ENCODE measurements around the gene ABCA8.

ABCA8 gene

DNA sequence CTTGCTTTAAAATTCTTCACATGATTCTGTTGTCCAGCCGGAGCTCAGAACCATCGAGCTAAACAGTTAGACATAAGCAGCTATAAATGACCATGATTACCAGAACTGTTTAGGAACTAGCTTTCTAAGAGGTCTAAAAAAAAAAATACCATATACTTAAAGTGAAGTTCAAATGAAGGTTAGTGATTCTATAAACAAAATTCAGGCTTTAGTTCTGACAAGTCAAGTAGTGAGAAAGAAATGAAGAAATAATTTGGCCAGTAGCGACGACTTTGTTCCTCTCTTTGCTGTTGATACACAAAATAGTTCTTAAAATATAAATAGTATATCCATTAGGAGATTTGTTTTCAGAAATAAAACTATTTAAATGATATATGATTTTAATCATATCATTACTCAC, 27.7 kb downstream of the ABCA8 start:
- Histone ChIP-seq H3K4me1 (ENCODE audit: control insufficient read depth in 1 of 2, insufficient read depth in 1 of 2, low read depth in 1 of 2, low read length in 1 of 2) (peaks cover 0 to 10% of the 10 kb centered on the region in 2 experiments), H3K9me3 (no peaks in the 10 kb centered on the region), H3K4me3 (ENCODE audit: low read depth in 1 of 2, low read length in 1 of 2) (no peak overlapping the region), H3K36me3 (no peaks in the 10 kb centered on the region), H3K27ac (no peak overlapping the region), H3K27me3 (no peaks in the 10 kb centered on the region)
- TF ChIP-seq CTCF (IDR thresholded peaks at IDR 0.05): no peak

GRCh38 chr17:68924793-68925720, 30.1 kb downstream of the ABCA8 start:
- H3K36me3 ChIP-seq: no peaks in the 10 kb centered on the region
- H3K9me3 ChIP-seq: no peaks in the 10 kb centered on the region
- H3K4me3 ChIP-seq (ENCODE audit: low read depth in 1 of 2, low read length in 1 of 2): no peak overlapping the region
- peaks cover 0 to 10% of the 10 kb centered on the region in 2 experiments for H3K4me1 ChIP-seq (ENCODE audit: control insufficient read depth in 1 of 2, insufficient read depth in 1 of 2, low read depth in 1 of 2, low read length in 1 of 2)
- TF ChIP-seq CTCF (IDR thresholded peaks at IDR 0.05): no peak
- H3K27ac ChIP-seq: no peak overlapping the region
- no peaks in the 10 kb centered on the region for H3K27me3 ChIP-seq

GRCh38 chr17:68910789-68911431, 44.3 kb downstream of the ABCA8 start:
- Histone ChIP-seq H3K27me3 (no peaks in the 10 kb centered on the region), H3K4me3 (ENCODE audit: low read depth in 1 of 2, low read length in 1 of 2) (no peak overlapping the region), H3K36me3 (no peaks in the 10 kb centered on the region), H3K27ac (no peak overlapping the region), H3K9me3 (no peaks in the 10 kb centered on the region), H3K4me1 (ENCODE audit: control insufficient read depth in 1 of 2, insufficient read depth in 1 of 2, low read depth in 1 of 2, low read length in 1 of 2) (peaks cover 0 to 3% of the 10 kb centered on the region in 2 experiments)
- TF ChIP-seq CTCF (IDR thresholded peaks at IDR 0.05): no peak

- H3K27me3 ChIP-seq: no peaks in the 10 kb centered on the region
- TF ChIP-seq CTCF (IDR thresholded peaks at IDR 0.05): no peak
- H3K9me3 ChIP-seq: no peaks in the 10 kb centered on the region
- no peaks in the 10 kb centered on the region for H3K36me3 ChIP-seq
- no peak overlapping the region for H3K4me3 ChIP-seq (ENCODE audit: low read depth in 1 of 2, low read length in 1 of 2)
- H3K27ac ChIP-seq: no peak overlapping the region
- peaks cover 0 to 3% of the 10 kb centered on the region in 2 experiments for H3K4me1 ChIP-seq (ENCODE audit: control insufficient read depth in 1 of 2, insufficient read depth in 1 of 2, low read depth in 1 of 2, low read length in 1 of 2)
Measured at GRCh38 chr17:68910251-68910705, 44.9 kb downstream of the ABCA8 start.

- H3K27me3 ChIP-seq: no peaks in the 10 kb centered on the region
- H3K4me3 ChIP-seq (ENCODE audit: low read depth in 1 of 2, low read length in 1 of 2): no peak overlapping the region
- H3K36me3 ChIP-seq: no peaks in the 10 kb centered on the region
- peaks cover 0 to 3% of the 10 kb centered on the region in 2 experiments for H3K4me1 ChIP-seq (ENCODE audit: control insufficient read depth in 1 of 2, insufficient read depth in 1 of 2, low read depth in 1 of 2, low read length in 1 of 2)
- no peaks in the 10 kb centered on the region for H3K9me3 ChIP-seq
- H3K27ac ChIP-seq: peak overlapping the region; percentile 21
- TF ChIP-seq CTCF (IDR thresholded peaks at IDR 0.05): no peak
Measured at GRCh38 chr17:68909066-68909465, 46.1 kb downstream of the ABCA8 start.

Measured in neutrophil (primary cell).